ENCODE results near the gene EXOC3L2.

DNA sequence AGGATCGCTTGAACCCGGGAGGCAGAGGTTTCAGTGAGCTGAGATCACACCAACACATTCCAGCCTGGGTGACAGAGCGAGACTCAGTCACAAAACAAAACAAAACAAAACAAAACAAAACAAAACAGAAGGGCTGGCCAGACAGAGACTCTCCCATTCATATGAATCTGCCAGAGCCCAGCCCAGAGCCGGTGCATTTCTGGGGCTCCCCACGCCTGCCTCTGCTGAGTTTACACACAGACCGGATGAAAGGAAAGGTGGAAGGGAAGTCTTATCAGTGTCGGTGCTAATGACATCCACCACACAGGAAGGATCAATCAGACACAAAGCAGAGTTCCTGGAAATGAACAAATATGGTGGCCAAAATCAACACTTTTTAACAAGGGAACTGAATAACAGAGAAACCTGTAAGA is 74.0 kb downstream of the EXOC3L2 start:
- TF ChIP-seq, protein P1, sequence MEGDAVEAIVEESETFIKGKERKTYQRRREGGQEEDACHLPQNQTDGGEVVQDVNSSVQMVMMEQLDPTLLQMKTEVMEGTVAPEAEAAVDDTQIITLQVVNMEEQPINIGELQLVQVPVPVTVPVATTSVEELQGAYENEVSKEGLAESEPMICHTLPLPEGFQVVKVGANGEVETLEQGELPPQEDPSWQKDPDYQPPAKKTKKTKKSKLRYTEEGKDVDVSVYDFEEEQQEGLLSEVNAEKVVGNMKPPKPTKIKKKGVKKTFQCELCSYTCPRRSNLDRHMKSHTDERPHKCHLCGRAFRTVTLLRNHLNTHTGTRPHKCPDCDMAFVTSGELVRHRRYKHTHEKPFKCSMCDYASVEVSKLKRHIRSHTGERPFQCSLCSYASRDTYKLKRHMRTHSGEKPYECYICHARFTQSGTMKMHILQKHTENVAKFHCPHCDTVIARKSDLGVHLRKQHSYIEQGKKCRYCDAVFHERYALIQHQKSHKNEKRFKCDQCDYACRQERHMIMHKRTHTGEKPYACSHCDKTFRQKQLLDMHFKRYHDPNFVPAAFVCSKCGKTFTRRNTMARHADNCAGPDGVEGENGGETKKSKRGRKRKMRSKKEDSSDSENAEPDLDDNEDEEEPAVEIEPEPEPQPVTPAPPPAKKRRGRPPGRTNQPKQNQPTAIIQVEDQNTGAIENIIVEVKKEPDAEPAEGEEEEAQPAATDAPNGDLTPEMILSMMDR (IDR thresholded peaks at IDR 0.05; ENCODE audit: poor library complexity) = no peak
- TF ChIP-seq EZH2phosphoT487 (IDR thresholded peaks at IDR 0.05; ENCODE audit: low read depth, severe bottlenecking, unreplicated experiment) = no peak

All from hepatocyte (in vitro differentiated cells).